GM12892 (cell line): ENCODE measurements around the gene UTP3.

Source experiments
- POLR2A ChIP-seq: IDR thresholded peaks from 2 replicates; pipeline ENCODE4 v1.6.1; 2011; ENCODE audit warnings: low read depth, low read length, control low read depth
- POLR2AphosphoS5 ChIP-seq: IDR thresholded peaks from 2 replicates; pipeline ENCODE4 v1.6.1; 2011; ENCODE audit warnings: low read depth, low read length, control low read depth
- TAF1 ChIP-seq: IDR thresholded peaks from 2 replicates; pipeline ENCODE4 v1.6.1; 2011; ENCODE audit warnings: low read depth, mild to moderate bottlenecking, control low read depth, low read length, borderline replicate concordance

- no peak for TF ChIP-seq TAF1
- no peak for TF ChIP-seq POLR2AphosphoS5
- no peak for TF ChIP-seq POLR2A
Observed at GRCh38 chr4:70706516-70706915, 18.2 kb downstream of the UTP3 start.
